Aorta (tissue), 5 donors: Measurements from ENCODE around the gene CCDC152. TPM values are rescaled to one million over a fixed set of nuclear protein-coding genes. Genes with fewer than 3 reads are reported as not detected.
"Not testable (repeated sequence)": the region's sequence is repeated elsewhere in the genome, so short reads cannot be mapped to it uniquely, and the experiment has no call there.

Experiments used
- ATAC-seq: fragments of 200-7000 bp; cut with Tn5 transposase; one replicate; pipeline ENCODE4 v1.9.1; 2022; ENCODE audit warnings: moderate library complexity; ENCODE audit not compliant: low FRiP score
- DNase-seq, 2 donors: peaks; one replicate each; pipeline ENCODE4 v3.0.0-alpha.2; 2020
- H3K27ac ChIP-seq, 2 donors: one replicate each; pipeline ENCODE4 v1.5.1; 2013; ENCODE audit warnings: low read length in 2 of 2, mild to moderate bottlenecking in 2 of 2, moderate library complexity in 2 of 2, control low read depth in 1 of 2, inconsistent platforms in 1 of 2, low read depth in 1 of 2
- H3K27me3 ChIP-seq, 2 donors: one replicate each; pipeline ENCODE4 v1.6.1; 2013; ENCODE audit warnings: control low read depth in 1 of 2, low read length in 1 of 2, mild to moderate bottlenecking in 1 of 2, moderate library complexity in 1 of 2; ENCODE audit not compliant: insufficient read depth in 2 of 2, control insufficient read depth in 1 of 2
- H3K36me3 ChIP-seq, 2 donors: one replicate each; pipeline ENCODE4 v1.6.1; 2013; ENCODE audit warnings: control low read depth in 1 of 2, low read length in 1 of 2, mild to moderate bottlenecking in 1 of 2; ENCODE audit not compliant: insufficient read depth in 2 of 2, control insufficient read depth in 1 of 2
- H3K4me1 ChIP-seq, 2 donors: one replicate each; pipeline ENCODE4 v1.6.1; 2013; ENCODE audit warnings: low read length in 2 of 2, control low read depth in 1 of 2, mild to moderate bottlenecking in 1 of 2, moderate library complexity in 1 of 2; ENCODE audit not compliant: insufficient read depth in 2 of 2, control insufficient read depth in 1 of 2
- H3K4me3 ChIP-seq, 2 donors: one replicate each; pipeline ENCODE4 v1.5.1; 2013; ENCODE audit warnings: low read length in 2 of 2, control low read depth in 1 of 2, mild to moderate bottlenecking in 1 of 2
- H3K9me3 ChIP-seq: one replicate; pipeline ENCODE4 v1.6.1; 2013; ENCODE audit warnings: mild to moderate bottlenecking, low read length; ENCODE audit not compliant: control insufficient read depth
- whole genome bisulfite sequencing, 2 donors: extraction: QIAGEN DNeasy Blood & Tissue Kit; methylation state at CpG; one replicate each; pipeline ENCODE4 v1.1.7; 2013; 5-methylcytosine and 5-hydroxymethylcytosine counted together
- intact Hi-C, 2 donors: fragments of 100-400 bp; cut with DNase I; formaldehyde crosslinking; loops; one replicate each; pipeline versions ENCODE4 v1.14.2 to v1.15.0; 2022
- long read RNA-seq, 2 donors: library from polyadenylated mRNA; unstranded; transcript quantifications; one replicate each; pipeline ENCODE4 v2.0.0, GENCODE V29; 2020 to 2021
- polyA plus RNA-seq, 2 donors: library from polyadenylated mRNA; stranded (reverse); fragments of 200-250 nt; gene quantifications; one replicate each; pipeline ENCODE4 v1.2.3, GENCODE V29; 2013
- total RNA-seq, 2 donors: library from RNA; stranded (reverse); fragmentation: NEBNext Ultra II Directional; extraction: Animal tissue kit (Norgen Biotek cat#: 25700); gene quantifications; one replicate each; pipeline ENCODE4 v1.2.1, GENCODE V29; 2021
- donor health status: healthy with polysubstance abuse.
- donor health status: Bipolar disorder and iron deficiency.
- donor health status: DM: no; HTN: no; CAD: no.
- donor health status: DM: no; HTN: no; CAD: no.
- donor health status: DM: yes; HTN: yes; CAD: no.

Gene CCDC152, protein sequence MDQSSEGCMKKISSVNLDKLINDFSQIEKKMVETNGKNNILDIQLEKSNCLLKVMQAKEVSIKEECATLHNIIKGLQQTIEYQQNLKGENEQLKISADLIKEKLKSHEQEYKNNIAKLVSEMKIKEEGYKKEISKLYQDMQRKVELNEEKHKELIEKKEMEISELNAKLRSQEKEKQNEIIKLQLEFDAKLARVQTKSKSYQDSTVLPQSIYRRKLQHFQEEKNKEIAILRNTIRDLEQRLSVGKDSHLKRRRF
- 1 to 10 TPM in 1 of 2 donors, under 1 TPM in 1; 0.78 to 1.4 TPM for total RNA-seq
- polyA plus RNA-seq: 1 to 10 TPM; 1.6 to 3.5 TPM
- long read RNA-seq, donor 1: 0 reads
- long read RNA-seq, donor 2, partial matches to known transcripts: 1 of 4 reads
- long read RNA-seq, donor 2, other reads (novel, unspliced or antisense): 2 of 4 reads

DNA sequence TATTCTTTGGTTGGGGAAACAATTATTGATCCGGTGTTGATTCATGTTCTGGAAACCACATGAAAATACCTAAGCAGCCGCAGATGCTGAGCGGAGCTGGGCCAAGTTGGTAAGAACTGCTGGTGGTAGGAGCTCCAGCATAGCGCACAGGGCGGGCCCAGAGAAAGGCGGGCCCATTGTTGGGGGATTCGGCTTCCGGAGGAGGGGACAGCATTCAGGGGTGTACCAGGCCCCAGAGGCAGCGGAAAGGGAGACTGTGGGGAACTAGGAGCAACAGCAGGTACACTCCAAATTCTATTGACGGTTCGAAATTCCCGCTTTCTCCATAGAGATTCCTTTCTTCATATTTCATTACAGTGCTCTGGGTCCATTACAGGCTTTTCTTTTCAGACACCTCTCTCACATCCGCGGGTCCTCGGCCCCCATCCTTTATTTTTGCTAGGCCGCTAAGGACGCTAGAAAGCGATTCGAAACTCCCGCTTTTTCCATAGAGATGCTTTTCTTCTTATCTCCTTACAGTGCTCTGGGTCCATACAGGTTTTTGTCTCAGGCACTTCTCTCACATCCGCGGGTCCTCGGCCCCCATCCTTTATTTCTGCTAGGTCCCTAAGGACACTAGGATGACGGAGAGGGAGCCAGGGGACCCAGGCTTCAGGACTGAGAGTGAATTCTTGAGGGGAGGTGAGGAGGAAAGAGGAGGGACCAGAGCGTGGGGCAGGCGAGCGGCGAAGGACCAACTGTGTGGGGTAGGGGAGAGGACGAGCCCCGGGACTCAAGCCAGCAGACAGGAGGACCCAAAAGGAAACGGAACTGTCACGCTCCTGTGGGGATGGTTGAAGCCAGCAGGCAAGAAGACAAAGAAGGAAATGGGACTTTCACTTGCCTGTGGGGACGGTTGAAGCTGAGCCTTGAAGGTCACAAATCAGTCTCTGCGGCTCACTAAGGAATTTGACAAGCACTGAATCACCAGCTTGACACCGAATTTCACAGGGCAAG lies at the start of gene CCDC152:
Gene CCDC152, plus strand, starts transcription at position 213 of the 996 bp plus-strand sequence. CDS start 2,304 bp downstream, outside the sequence.
- ATAC-seq: peak; percentile 41
- Histone ChIP-seq H3K4me3 (peak within 1 kb of the TSS; percentile 34 to 44), H3K4me1 (no peaks in the 10 kb centered on the region), H3K27ac (no peak within 1 kb of the TSS), H3K36me3 (no peaks in the 10 kb centered on the region), H3K27me3 (no peaks in the 10 kb centered on the region), H3K9me3 (no peaks in the 10 kb centered on the region)
- WGBS, 2 donors: 13 to 14% methylated on average over 35 of the region's 35 CpGs
- peak; percentile 46 to 75 for DNase-seq
- intact Hi-C loops: no loop called here

- ATAC-seq (no peak), DNase-seq (no peak)
- Histone ChIP-seq H3K9me3 (no peaks in the 10 kb centered on the region), H3K27ac (no peak overlapping the region), H3K27me3 (no peaks in the 10 kb centered on the region), H3K4me1 (no peaks in the 10 kb centered on the region), H3K36me3 (peaks cover 0 to 3% of the 10 kb centered on the region in 2 donors), H3K4me3 (no peak overlapping the region)
- WGBS, 2 donors: 85 to 89% methylated on average over 3 of the region's 3 CpGs
- intact Hi-C loops: no loop called here
These were observed 40.8 kb upstream of the CCDC152 start for GRCh38 chr5:42715785-42716184.

GRCh38 chr5:42718591-42718990 lies 38.0 kb upstream of the CCDC152 start:
- H3K27me3 ChIP-seq: no peaks in the 10 kb centered on the region
- DNase-seq: no peak
- no peak for ATAC-seq
- whole genome bisulfite sequencing, 2 donors: 93 to 97% methylated on average over 4 of the region's 4 CpGs
- H3K4me3 ChIP-seq: no peak overlapping the region
- H3K4me1 ChIP-seq: no peaks in the 10 kb centered on the region
- peaks cover 0 to 3% of the 10 kb centered on the region in 2 donors for H3K36me3 ChIP-seq
- no peak overlapping the region for H3K27ac ChIP-seq
- no peaks in the 10 kb centered on the region for H3K9me3 ChIP-seq
- intact Hi-C loops: no loop called here

DNA sequence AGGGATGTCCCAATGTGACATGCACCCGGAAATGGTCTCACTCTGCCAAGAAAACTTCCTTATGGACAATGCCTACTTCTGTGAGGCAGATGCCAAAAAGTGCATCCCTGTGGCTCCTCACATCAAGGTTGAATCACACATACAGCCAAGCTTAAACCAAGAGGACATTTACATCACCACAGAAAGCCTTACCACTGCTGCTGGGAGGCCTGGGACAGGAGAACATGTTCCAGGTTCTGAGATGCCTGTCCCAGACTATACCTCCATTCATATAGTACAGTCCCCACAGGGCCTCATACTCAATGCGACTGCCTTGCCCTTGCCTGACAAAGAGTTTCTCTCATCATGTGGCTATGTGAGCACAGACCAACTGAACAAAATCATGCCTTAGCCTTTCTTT lies 37.6 kb upstream of the CCDC152 start:
- 79 to 89% methylated on average over 2 of the region's 2 CpGs for WGBS, 2 donors
- no peak for ATAC-seq
- Histone ChIP-seq H3K4me1 (no peaks in the 10 kb centered on the region), H3K4me3 (no peak overlapping the region), H3K36me3 (peaks cover 0 to 3% of the 10 kb centered on the region in 2 donors), H3K9me3 (no peaks in the 10 kb centered on the region), H3K27me3 (no peaks in the 10 kb centered on the region), H3K27ac (no peak overlapping the region)
- intact Hi-C loops: no loop called here
- no peak for DNase-seq

GRCh38 chr5:42720251-42720650 lies 36.4 kb upstream of the CCDC152 start:
- intact Hi-C loops: no loop called here
- Histone ChIP-seq H3K9me3 (no peaks in the 10 kb centered on the region), H3K27me3 (no peaks in the 10 kb centered on the region), H3K4me3 (no peak overlapping the region), H3K36me3 (peaks cover 0 to 3% of the 10 kb centered on the region in 2 donors), H3K27ac (no peak overlapping the region), H3K4me1 (no peaks in the 10 kb centered on the region)
- ATAC-seq: no peak
- WGBS, 2 donors: 68 to 74% methylated on average over 6 of the region's 6 CpGs
- no peak for DNase-seq

DNA sequence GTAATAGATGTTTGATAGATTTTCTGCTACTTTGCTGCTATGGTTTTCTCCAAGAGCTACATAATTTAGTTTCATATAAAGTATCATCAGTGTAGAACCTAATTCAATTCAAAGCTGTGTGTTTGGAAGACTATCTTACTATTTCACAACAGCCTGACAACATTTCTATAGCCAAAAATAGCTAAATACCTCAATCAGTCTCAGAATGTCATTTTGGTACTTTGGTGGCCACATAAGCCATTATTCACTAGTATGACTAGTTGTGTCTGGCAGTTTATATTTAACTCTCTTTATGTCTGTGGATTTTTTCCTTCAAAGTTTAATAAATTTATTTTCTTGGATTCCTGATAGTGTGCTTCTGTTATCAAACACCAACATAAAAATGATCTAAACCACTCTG lies 35.1 kb upstream of the CCDC152 start:
- no peak for ATAC-seq
- intact Hi-C loops: no loop called here

DNA sequence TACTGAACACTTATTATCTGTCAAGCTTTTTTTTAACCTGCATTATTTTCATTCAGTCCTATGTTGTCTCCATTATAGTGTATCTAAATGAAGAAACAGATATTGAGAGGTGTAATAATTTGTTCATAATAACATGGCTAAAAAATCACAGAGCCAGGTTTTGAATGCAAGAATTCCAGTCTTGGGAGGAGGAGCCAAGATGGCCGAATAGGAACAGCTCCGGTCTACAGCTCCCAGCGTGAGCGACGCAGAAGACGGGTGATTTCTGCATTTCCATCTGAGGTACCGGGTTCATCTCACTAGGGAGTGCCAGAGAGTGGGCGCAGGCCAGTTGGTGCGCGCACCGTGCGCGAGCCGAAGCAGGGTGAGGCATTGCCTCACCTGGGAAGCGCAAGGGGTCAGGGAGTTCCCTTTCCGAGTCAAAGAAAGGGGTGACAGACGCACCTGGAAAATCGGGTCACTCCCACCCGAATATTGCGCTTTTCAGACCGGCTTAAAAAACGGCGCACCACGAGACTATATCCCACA lies 22.0 kb upstream of the CCDC152 start:
- ATAC-seq, intact Hi-C loops, H3K27me3 ChIP-seq, H3K4me3 ChIP-seq, H3K36me3 ChIP-seq, H3K27ac ChIP-seq, H3K9me3 ChIP-seq, H3K4me1 ChIP-seq: not testable (repeated sequence)
- DNase-seq: peak in 1 of 2 donors; percentile 37
- WGBS, 2 donors: 96 to 98% methylated on average over 15 to 17 of the region's 24 CpGs

More for the DNA sequence above, 35.1 kb upstream of the CCDC152 start:
- no peaks in the 10 kb centered on the region for H3K4me1 ChIP-seq
- H3K4me3 ChIP-seq: no peak overlapping the region
- no peaks in the 10 kb centered on the region for H3K9me3 ChIP-seq
- peaks cover 0 to 3% of the 10 kb centered on the region in 2 donors for H3K36me3 ChIP-seq
- DNase-seq: no peak
- no peaks in the 10 kb centered on the region for H3K27me3 ChIP-seq
- H3K27ac ChIP-seq: no peak overlapping the region

DNA sequence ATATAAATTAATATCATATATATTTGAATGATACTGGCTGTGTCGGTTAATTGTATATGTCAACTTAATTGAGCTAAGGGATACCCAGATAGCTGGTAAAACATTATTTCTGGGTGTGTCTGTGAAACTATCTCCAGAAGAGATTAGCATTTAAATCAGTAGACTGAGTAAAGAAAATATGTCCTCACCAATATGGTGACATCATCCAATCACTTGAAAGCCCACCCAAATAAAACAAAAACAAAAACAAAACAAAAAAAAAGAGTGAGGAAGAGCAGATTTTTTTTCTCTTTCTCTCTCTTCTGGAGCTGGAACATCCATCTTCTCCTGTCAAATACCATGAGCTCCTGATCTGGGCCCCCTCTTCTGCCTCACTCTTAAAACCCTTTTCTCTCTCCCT lies 15.7 kb upstream of the CCDC152 start:
- no peak for ATAC-seq
- Histone ChIP-seq H3K4me3 (no peak overlapping the region), H3K27me3 (no peaks in the 10 kb centered on the region), H3K36me3 (no peaks in the 10 kb centered on the region), H3K4me1 (no peaks in the 10 kb centered on the region), H3K27ac (no peak overlapping the region), H3K9me3 (no peaks in the 10 kb centered on the region)
- intact Hi-C loops: no loop called here
- 94 to 97% methylated on average over 1 of the region's 1 CpG for WGBS, 2 donors
- DNase-seq: no peak
